Tibial nerve (tissue), 3 donors: ENCODE results near the gene VIPR2.

Experiments
- POLR2A ChIP-seq, 2 donors: fragments of 450-650 bp; IDR thresholded peaks; one replicate each; pipeline ENCODE4 v1.6.1; 2017; ENCODE audit warnings: antibody characterized with exemption in 2 of 2, mild to moderate bottlenecking in 2 of 2, moderate library complexity in 2 of 2
- TF ChIP-seq, protein P1 (sequence below), 5 experiments: fragments of 200-600 bp in 3 of 5; fragments of 450-650 bp in 2 of 5; sonication (generic) in 3 of 5; IDR thresholded peaks; one replicate each; pipeline ENCODE4 v1.5.1; 2016 to 2019; ENCODE audit warnings: antibody characterized with exemption in 5 of 5, mild to moderate bottlenecking in 3 of 5, moderate library complexity in 2 of 5

DNA sequence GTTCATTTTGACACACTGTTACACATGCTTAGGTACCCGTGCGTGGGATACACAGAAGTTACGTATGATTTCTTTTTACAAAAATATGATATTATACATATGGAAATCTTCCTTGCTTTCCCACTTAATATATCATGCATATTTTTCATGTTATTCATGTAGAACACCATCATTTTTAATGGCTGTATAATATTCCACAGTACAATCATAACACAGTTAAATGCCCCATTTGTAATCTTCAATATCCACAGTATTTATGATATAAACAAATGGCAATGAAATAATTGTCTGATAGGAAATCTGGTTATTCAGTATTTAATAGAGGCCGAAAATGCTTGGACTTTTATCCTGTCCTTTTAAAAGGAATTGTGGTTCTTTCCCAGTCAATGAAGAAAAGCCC, 23.2 kb downstream of the VIPR2 start:
- TF ChIP-seq, protein P1, sequence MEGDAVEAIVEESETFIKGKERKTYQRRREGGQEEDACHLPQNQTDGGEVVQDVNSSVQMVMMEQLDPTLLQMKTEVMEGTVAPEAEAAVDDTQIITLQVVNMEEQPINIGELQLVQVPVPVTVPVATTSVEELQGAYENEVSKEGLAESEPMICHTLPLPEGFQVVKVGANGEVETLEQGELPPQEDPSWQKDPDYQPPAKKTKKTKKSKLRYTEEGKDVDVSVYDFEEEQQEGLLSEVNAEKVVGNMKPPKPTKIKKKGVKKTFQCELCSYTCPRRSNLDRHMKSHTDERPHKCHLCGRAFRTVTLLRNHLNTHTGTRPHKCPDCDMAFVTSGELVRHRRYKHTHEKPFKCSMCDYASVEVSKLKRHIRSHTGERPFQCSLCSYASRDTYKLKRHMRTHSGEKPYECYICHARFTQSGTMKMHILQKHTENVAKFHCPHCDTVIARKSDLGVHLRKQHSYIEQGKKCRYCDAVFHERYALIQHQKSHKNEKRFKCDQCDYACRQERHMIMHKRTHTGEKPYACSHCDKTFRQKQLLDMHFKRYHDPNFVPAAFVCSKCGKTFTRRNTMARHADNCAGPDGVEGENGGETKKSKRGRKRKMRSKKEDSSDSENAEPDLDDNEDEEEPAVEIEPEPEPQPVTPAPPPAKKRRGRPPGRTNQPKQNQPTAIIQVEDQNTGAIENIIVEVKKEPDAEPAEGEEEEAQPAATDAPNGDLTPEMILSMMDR (IDR thresholded peaks at IDR 0.05), result no peak
- no peak for TF ChIP-seq POLR2A (IDR thresholded peaks at IDR 0.05)
